NCI-H446 (cell line): ENCODE measurements around the gene HSD17B8.

Experiments
- DNase-seq, 2 experiments: peaks; one replicate each; lab custom pipeline; 2025; lab: John Stamatoyannopoulos, UW

The HSD17B8 gene

DNA sequence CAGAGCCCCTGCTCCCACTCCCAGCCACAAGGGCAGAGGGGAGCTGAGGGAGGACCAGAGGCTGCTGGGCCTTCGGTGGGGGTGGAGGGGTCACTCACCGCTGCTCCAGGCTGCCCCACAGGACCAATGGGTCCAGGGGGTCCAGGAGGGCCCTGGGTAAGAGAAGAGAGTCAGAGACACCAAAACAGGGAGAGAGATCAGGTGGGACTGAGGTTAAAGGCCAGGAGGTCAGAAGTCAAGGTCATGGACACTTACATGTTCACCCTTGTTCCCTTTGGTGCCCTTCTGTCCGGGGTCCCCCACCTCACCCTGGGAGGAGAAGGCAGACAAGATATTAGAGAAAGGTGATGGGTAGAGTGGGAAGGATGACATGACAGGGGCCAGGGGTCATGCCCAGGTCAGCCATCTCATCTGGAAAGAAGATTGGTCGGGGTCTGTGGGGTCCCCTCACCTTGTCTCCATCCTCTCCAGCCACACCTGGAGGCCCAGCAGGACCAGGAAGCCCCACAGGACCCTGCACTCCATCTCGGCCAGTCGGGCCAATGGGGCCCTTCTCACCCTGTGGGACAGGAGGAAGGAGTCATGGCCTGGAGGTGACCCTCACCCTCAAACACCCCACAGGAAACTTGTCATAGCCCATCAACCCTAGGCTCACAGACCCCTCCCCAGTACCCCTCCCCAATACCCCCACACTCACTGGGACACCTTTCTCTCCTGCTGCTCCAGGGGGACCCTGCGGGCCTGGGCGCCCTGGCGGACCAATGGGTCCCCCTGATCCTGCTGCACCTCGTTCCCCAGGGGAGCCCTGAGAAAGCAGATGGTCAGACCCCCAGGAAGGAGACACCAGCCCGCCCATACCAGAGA is 33.2 kb upstream of the HSD17B8 start:
- DNase-seq, result no peak

DNA sequence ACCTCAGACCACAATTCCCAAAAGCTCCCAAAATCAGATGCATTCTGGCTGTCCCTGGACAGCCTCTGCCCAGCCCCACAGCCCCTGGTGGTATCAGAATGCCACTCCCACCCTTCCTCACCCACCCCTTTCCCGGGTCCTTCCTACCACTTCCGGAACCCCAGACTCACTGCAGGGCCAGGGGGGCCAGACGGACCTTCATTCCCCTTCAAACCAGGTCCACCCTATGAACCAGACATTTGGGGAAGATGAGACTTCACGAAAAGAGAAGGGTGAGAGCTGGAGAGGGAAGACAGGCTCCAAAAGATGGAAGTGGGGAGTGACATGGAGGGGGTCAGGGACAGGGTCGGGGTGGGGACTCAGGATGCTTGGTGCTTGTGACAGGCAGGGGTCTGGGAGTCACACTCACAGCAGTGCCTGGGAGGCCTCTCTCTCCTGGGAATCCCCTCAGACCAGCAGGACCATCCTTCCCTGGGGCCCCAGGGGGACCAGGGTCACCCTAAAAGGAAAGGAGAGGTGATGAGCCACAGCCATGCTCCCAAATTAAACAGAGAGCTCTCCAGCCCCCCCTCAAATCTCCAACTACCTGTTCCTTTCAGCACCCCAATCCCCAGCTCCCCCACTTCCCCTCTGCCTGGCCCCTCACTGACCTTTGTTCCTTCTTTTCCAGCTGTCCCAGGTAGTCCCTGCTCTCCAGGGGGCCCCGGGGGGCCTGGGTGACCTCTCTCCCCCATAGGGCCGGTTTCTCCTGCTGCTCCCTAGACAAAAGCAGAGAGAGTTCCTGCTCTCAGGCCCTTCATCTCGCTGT is 32.4 kb upstream of the HSD17B8 start:
- no peak for DNase-seq

DNA sequence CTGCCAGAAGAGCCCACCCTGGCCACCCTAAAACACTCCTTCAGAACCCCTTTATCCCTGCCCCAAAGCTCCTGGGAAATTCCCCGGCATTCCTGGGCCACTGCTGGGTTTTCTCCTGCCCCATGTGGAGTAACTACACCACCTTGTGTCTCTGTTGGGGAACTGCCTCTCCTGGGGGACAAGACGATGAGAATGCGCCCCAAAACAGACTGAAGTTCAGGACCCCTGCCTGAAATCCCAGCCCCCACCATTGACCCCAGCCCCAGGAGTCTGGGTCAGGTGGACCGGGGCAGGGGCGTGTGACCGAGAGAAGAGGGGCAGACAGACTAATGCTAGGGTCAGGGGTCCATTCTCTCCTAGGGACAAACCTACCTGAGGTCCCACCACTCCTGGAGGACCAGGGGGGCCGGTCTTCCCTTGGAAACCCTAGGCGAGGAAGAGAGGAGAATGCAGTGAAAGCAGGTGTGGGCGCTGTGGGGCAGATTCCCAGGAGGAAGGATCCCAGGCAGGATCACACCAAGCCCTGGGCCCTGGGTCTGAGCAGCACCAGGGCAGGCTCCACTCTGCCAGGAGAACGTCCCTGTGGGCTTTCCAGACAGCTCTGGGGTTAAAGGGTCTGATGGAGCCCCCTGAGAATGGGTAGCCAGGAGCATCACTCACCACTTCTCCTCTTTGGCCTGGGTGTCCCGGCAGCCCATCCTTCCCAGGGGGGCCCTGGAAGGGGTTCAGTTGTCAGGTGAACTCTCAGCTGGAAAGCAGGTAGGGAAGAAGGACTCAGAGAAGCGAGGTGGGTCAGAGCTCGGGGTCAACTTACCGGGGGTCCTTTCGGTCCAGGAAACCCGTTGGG is 31.5 kb upstream of the HSD17B8 start:
- DNase-seq, result peak in 1 of 2 experiments; percentile 14

DNA sequence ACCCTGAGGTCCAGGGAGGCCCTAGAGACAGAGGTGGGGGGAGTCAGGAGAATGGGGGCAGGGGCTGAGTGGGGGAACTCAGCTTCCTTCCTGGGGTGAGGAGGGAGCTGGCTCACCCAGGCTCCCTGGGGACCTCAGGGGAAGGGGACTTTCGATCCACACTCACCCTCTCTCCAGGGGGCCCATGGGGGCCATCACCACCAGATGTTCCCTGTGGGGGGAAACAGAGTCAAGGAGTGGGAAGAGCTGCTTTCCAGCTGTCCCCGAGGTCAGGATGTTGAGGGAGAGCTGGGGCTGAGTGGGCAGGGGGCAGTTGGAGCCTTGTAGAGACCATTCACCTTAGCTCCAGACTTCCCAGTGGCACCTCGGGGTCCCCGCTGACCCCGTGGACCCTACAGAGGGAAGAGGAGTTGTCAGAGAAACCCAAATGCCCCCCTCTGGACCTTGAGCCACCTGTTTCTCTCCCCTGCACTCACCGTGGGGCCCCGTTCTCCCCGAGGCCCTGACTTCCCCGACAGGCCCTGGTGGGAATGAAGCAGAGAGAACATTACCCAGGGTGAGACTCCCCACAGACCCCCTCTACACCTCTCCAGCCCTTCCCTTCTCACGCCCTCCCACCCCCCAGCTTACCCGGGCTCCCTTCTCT is 30.8 kb upstream of the HSD17B8 start:
- no peak for DNase-seq

DNA sequence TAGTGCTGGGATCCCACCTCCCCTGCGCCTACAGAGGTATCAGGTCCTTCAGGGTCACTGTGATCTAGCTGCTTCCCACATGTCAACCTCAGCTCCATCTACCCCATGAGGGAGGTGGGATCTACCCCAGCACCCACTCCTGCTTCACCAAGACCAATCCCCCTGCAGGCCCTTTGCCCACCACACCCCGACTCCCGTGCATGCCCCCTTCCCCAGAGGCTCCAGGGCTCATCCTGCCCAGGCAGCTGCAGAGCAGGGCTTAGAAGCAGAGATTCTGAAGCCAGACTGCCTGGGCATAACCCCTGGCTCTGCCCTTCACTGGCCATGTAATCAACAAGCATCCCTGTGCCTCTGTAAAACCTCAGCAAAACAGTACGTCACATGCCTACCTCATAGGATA is 29.7 kb upstream of the HSD17B8 start:
- DNase-seq, result no peak

DNA sequence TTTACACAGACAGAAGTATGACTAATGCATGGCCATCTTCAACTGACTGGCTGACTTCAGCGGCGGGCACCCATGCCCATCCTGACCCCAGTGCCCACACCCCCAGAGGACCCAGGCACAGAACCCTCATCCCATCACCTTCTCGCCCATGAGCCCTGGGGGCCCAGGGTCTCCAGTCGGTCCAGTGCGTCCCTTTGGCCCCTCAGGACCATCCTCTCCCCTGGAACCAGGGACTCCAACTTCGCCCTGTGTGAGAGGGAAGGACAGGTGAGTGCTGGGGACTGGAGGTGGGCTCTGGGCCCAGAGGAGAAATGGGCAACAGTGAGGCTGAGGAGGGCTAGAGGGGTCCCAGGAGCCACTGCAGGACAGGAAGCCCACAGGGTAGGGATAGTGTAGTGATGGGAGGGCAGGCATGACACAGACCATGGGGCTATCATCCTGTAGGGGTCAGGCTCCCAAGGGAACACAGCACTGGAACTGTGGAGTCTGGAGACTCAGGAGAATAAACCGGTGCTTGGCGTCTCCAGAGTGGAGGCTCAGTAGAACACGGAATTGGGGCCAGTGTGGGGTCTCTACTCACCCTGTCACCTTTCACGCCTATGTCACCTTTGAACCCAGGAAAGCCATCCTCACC is 28.9 kb upstream of the HSD17B8 start:
- no peak for DNase-seq

DNA sequence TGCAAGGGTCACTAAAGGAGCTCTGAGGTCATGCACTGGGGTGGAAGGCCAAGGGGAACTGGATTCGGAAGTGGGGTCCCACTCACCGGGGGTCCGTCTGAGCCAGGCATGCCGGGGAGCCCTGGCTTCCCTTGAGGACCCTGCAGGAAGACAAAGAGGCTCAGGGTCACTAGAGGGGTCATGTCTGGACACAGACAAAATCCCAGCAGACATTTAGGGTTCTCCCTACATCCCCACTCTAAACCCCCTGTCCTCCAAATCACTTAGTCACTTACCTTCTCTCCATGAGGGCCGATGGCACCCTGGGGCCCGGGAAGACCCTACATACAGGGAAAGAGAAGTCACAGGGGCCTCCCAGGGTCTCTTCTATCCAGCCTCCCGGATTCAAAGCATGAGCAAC is 27.5 kb upstream of the HSD17B8 start:
- DNase-seq, result no peak

DNA sequence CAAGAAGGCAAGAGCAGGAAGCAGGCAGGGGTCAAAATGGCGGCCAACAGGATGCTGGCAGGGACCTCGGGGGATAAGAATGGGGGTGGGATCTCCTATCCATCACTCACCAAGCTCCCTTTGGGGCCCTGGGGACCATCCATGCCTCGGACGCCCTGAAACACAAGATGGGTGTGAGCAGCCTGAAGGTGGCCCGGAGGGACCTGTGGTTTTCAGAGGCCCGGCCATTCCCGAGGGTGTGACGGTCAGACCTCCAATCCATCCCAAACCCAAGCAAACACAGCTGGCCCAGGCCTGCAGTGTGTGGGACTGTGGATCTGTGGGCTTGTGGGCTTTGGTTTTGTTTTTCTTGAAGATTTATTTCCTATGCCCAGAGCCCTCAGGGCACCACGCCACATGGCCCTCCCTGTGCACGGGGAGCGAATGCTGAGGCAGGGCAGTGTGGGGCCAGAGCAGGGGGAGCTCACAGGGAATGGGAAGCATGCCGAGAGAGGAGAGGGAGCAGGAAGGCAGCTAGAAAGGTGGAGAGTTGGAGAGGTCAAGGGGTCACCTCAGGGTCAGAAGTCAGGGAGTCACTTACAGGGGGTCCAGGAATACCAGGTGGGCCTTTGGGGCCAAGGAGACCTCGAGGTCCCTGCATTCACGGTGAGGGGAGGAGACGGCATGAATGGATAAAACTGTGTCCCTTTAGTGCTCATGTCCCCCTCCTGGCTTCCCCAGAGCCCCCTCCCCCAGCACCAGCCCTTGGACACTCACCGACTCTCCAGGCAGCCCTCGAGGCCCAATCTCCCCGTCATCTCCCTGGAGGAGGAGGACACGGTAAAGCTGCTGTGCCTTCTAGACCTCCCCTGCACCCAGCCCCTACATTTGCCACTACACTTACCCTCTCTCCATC is 26.7 kb upstream of the HSD17B8 start:
- DNase-seq, result no peak

DNA sequence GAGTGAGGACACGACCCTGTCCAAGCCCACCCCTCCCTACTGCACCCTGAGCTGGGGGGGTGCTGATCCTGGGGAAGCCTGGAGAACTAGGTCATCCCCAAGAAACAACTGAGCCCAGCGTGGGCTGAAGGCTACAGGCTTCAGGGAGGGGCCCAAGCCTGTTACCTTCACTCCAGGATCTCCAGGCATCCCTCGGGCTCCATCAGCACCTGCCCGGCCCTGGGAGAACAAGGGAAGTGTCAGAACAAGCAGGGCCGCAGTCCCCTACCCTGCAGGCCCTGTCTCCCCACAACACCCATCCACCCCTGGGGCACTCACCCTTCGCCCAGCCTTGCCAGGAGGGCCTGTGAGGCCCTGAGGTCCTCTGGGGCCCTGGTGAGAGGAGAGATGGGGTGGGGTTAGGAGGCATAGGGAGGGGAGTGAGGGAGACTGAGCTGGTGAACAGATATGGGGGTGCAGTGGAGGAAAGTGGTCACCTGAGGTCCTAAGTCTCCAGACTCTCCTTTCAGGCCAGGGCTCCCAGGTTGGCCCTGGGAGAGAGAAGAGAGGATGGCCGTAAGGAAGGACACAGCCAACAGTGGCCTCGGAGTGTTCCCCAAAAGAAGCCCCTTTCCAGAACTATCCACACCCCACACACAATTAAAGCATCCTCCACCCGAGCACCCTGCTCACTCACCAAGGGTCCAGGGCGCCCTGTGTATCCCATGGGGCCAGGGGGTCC is 25.5 kb upstream of the HSD17B8 start:
- no peak for DNase-seq

DNA sequence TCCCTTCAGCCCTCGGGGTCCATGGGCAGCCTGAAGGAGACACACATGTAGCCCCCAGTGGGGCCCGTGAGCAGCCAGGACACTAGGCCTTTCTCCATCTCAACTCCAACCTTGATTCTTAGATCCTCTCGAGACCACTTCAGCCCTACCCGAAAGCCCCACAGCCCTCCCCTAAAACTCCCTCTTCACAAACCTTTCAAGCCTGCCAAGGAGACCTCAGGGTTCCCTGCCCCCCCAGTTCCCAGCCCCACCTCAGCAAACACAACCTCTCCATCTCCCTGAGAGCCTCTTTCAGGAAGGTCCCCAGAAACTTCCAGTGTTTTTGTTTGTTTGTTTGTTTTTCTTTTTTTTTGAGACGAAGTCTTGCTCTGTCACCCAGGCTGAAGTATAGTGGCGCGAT is 23.3 kb upstream of the HSD17B8 start:
- no peak for DNase-seq

DNA sequence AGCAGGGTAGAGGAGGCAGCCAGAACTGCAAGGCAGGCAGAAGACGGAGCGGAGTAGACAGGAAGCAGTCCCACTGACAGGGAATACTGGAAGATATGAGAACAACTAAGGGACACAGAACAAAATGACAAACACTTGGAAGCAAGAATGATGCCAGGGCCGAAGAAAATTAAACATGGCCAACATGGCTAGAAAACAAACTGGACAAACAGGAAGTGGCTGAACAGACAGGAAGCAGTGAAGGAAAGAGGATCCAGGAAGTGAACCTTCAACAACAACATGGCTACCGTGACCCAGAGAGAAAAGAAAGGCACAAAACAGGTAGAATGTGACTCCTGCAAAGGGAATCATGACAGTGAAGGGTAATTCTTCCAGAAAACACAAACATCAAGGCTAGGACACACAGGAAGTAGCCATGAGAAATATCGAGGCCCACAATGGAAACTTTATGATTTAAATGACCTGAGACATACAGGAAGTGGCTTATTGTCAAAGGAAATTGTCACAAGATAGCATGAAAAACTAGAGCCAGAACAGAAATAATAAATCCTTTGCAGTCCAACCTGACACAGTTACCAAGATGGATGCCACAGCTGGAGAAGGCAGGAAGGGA is 21.3 kb upstream of the HSD17B8 start:
- DNase-seq, result no peak

DNA sequence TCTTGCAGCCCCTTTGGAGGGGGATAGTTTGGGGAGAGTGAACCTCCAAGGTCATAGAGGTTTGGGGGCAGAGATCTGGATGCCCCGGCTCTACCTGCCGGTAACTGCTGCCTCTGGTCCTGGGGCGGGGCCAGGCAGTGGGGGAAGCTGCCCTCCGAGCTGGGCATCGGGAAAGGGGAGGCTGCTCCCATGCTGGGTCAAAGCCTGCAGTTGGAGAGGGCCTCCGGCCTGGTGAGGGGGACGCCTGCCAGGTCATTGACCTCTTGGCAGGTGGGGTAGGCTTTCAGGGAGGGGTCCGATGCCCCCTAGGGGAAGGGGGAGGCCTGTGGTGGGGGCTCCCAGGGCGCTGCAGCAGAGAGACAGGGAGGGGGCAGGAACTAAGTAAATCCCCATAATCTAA is 19.3 kb upstream of the HSD17B8 start:
- DNase-seq, result no peak

DNA sequence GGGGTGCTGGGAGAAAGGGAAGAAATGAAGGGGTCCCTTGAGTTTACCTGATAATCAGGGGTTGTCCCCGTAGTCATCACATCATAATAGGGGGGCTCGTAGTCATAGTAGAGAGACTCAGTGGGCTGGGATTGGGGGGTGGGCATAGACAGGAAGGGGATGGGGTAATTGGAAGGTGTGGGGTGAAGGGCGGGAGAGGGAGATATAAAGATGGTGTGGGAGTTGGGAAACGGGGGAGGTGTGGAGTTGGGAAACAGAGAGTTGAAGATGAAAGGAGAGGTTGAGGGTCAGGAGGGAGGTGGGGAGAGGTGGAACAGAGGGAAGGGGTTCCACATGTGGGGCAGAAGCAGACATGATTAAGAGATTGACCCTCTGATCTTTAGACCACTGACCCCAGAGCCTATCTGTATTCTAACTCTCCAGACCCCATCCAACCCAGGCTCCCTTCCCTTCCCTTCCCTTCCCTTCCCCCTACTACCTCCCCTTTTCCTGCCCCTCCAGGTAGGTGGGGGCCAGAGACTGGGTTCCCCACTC is 18.7 kb upstream of the HSD17B8 start:
- DNase-seq, result no peak

DNA sequence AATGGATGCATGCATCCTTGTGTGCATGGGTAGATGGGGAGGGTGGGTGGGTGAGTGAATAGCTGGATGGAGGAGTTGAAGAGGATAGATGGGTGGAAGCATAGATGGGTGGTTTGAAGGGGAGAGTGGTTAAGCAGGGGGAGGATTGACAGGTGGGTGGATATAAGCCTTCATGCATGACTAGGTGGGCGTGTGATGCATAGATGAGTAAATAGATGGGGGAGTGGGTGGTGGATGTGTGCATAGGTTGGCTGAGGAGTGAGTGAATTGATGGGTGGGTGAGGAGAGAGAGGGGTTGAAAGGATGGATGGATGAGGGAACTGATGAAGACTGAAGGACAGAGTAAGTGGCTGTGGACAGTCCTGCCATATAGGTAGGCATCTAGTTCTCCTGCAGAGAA is 16.6 kb upstream of the HSD17B8 start:
- no peak for DNase-seq

DNA sequence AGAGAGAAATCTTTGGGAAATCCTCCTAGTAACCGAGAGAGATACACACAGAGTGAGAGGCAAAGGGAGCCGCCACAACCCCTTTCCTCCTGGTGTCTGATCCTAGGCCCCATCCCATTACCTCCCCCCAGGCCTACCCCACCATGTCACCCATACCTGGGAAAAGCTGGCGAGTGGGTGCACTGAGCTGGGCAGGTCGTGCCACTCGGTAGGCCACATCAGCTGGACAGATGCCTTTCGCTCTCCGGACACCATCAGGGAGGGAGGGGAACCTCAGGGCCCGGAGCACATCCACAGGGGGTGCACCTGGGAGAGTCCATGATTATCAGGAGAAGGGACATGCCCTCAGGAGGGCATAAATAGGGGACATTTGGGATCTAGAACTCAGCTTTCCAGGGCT is 15.3 kb upstream of the HSD17B8 start:
- no peak for DNase-seq

DNA sequence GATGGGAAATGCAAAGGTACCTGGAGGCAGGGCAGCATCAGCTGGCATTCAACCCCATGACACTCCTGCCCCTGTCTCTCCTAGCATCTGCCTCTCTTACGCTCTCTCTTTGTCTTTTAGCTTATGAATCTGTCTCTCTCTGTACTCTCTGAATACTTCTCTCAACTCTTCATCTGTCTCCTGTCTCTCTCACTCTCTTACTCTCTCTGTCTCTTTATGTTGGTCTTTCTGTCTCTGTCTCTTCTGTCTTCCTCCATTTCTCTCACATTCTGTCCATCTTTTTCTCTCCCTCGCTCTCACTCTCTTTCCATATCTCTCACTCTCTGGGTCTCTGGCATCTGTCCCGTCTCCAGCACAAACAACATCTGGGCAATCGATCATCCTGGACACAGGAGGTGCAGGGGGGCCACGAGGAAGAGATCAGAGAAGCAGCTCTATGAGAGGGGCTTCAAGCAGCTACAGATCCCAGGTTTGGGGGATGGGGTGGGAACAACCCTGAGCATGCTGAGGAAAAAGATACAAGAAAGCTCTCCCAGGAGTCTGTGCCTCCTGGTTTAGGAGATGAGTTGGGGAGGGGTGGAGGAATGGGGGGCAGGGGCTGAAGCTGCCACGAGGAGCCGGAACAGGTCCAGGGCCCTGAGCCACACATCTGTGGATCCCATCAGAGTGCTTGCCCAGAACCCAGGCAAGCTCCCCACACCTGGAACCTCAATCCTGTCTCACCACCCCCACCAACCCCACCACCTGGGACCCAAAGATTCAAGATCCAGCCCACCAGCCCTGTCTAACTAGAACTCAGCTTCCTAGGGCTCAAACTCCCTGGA is 14.6 kb upstream of the HSD17B8 start:
- no peak for DNase-seq

DNA sequence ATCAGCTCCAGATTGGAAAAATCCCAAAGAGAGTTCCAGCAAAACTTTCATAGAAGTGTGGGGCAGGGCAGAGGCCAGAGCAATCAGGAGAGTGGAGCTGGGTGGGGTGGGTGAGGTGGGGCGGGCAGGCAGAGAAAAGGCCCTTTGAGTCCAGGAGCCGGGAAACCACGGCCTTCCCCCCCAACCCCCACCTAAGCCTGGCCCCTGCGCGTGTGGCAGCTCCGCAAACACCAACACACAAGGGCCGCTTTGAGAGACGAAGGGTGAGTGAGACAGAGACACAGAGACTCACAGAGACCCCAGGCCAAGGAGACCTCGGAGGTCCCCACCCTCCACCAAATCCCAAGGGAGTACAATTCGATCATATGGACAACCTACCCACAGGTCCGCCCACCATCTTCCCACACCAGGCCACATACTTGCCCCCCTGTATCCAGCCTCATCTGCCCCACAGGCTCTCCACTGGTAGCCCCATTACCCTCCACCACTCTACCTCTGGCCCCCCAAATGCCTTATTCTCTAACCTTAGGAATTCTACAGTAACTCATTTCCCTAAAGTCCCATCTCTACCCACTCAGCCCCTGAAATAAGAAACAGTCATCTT is 13.8 kb upstream of the HSD17B8 start:
- no peak for DNase-seq
